ENCODE results near the gene IPO9.
A peak's percentile ranks its signal among the peaks of the same experiment; 100 is the strongest.
"Not testable (repeated sequence)": the region's sequence is repeated elsewhere in the genome, so short reads cannot be mapped to it uniquely, and the experiment has no call there.

IPO9 gene

DNA sequence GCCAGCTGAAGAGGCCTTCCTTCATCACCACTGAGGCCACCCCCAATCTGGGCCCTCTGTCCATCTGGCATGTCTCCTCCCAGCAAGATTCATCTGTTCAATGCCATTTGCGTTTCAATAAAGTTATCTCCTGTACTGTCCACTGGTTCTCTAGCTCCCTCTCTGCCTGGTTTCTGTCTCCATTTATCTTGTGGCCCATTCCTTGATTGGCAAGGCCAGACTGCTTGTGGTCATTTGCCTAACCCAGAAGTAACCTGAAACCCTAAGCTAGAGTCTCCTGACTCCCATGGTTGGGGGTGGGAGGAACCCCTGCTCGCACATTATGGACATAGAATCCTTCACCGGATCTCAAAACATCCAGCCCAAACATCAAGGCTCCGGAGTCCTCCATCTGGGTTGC is 2.1 kb upstream of the IPO9 start:
- Histone ChIP-seq H3K4me3 (ENCODE audit: low read depth in 1 of 5, low read length in 5 of 5) (no peak overlapping the region), H3K27ac (ENCODE audit: low read depth, low read length) (no peak overlapping the region), H3K36me3 (ENCODE audit: control insufficient read depth in 5 of 5, insufficient read depth in 5 of 5, low read length in 5 of 5) (peaks cover 8 to 17% (median 13%) of the 10 kb centered on the region in 5 donors), H3K9ac (ENCODE audit: low read length in 5 of 5) (peak overlapping the region in 1 of 5 donors; percentile 11), H3K4me1 (ENCODE audit: control insufficient read depth in 5 of 5, insufficient read depth in 5 of 5, low read length in 5 of 5) (peaks cover 2 to 36% (median 25%) of the 10 kb centered on the region in 5 donors), H3K27me3 (ENCODE audit: control insufficient read depth in 5 of 5, insufficient read depth in 4 of 5, low read length in 5 of 5) (no peaks in the 10 kb centered on the region), H3K9me3 (ENCODE audit: control insufficient read depth in 5 of 5, low read length in 5 of 5) (no peaks in the 10 kb centered on the region)

DNA sequence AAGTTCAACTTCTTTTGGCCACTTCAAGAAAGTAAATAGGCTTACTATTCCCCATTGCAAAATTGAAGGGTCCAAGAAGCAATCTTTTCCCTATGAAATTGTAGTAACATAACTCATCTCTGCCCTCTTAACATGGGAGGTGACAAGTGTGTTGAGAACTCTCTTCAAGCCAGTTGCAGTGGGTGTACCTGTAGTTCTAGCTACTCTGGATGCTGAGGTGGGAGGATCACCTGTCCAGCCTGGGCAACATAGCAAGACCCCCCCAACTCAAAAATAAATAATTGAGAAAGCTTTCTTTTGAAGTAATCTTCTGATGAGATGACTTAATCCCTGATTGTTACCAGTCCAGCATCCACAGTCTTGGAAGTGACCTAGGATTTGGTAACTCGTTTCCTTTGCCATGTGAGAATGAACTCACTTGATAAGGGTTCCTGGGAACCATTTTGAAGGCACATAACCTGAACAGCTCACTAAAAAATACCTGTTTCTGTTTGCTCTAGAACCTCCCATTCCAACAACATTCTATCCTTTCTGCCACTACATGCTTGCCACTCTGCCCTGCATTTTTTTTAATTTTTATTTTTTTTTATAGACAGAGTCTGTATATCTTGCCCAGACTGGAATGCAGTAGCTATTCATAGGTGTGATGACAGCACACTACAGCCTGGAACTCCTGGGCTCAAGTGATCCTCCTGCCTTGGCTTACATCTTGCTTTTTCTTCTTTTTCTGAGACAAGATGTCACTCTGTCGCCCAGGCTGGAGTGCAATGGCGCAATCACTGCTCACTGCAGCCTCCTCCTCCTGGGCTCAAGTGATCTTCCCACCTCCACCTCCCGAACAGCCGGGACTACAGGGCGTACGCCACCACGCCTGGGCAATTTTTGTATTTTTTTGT is 1.4 kb upstream of the IPO9 start:
- H3K4me1 ChIP-seq (ENCODE audit: control insufficient read depth in 5 of 5, insufficient read depth in 5 of 5, low read length in 5 of 5) = peaks cover 2 to 36% (median 25%) of the 10 kb centered on the region in 5 donors
- no peak overlapping the region for H3K27ac ChIP-seq (ENCODE audit: low read depth, low read length)
- no peaks in the 10 kb centered on the region for H3K9me3 ChIP-seq (ENCODE audit: control insufficient read depth in 5 of 5, low read length in 5 of 5)
- no peak overlapping the region for H3K9ac ChIP-seq (ENCODE audit: low read length in 5 of 5)
- no peaks in the 10 kb centered on the region for H3K27me3 ChIP-seq (ENCODE audit: control insufficient read depth in 5 of 5, insufficient read depth in 4 of 5, low read length in 5 of 5)
- H3K4me3 ChIP-seq (ENCODE audit: low read depth in 1 of 5, low read length in 5 of 5) = no peak overlapping the region
- H3K36me3 ChIP-seq (ENCODE audit: control insufficient read depth in 5 of 5, insufficient read depth in 5 of 5, low read length in 5 of 5) = peaks cover 3 to 10% (median 6%) of the 10 kb centered on the region in 5 donors

DNA sequence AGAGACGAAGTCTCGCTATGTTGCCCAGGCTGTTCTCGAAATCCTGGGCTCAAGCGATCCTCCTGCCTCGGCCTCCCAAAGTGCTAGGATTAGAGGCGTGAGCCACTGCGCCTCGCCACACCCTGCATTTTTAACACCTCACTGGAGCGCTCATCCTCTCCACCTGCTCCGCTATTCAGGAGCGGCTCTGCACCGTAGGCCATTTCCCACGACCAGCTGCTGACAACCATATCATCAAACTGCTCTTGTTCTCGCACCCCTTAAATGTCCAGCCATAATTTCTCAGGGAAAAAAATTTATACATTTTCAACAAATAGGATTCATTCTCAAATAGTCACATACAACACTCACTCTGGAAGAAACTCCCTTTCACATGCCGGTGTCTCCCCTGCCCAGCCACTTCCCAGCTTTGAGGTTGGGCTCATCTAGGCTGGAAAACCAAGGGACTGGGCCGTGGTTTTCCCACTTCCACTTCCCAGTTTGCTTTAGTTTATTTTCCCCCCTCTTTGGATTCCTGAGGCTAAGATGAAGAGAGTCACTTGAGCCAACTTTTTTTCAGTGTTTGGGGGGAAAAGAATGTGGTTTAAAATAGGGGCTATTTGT is 639 bp upstream of the IPO9 start:
- Histone ChIP-seq H3K36me3 (ENCODE audit: control insufficient read depth in 5 of 5, insufficient read depth in 5 of 5, low read length in 5 of 5) (peaks cover 0 to 8% (median 2%) of the 10 kb centered on the region in 5 donors), H3K27me3 (ENCODE audit: control insufficient read depth in 5 of 5, insufficient read depth in 4 of 5, low read length in 5 of 5) (no peaks in the 10 kb centered on the region), H3K4me1 (ENCODE audit: control insufficient read depth in 5 of 5, insufficient read depth in 5 of 5, low read length in 5 of 5) (peaks cover 2 to 36% (median 25%) of the 10 kb centered on the region in 5 donors), H3K4me3 (ENCODE audit: low read depth in 1 of 5, low read length in 5 of 5) (peak overlapping the region in 1 of 5 donors; percentile 100), H3K9ac (ENCODE audit: low read length in 5 of 5) (no peak overlapping the region), H3K27ac (ENCODE audit: low read depth, low read length) (no peak overlapping the region), H3K9me3 (ENCODE audit: control insufficient read depth in 5 of 5, low read length in 5 of 5) (no peaks in the 10 kb centered on the region)

DNA sequence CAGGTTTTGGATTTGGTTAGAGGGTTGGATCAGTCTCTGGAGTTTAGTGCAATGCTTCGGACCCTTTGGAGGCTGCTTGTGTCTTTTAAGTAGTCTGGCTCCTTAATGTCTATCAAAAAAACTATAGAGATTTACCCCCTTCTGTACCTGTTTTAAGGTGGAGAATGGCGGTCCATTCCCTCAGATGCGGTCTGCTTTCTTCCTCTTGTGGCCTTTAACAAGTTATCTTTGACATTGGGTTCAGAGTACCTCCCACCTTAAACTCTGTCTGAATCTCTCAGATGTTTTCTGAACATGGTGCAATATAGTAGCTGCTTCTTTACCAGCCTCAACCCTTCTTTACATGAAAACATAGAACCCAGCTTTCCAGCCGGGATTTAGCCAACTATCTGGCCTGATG is 2.4 kb downstream of the IPO9 start:
- Histone ChIP-seq H3K27ac (ENCODE audit: low read depth, low read length) (no peak overlapping the region), H3K27me3 (ENCODE audit: control insufficient read depth in 5 of 5, insufficient read depth in 4 of 5, low read length in 5 of 5) (no peaks in the 10 kb centered on the region), H3K9ac (ENCODE audit: low read length in 5 of 5) (no peak overlapping the region), H3K36me3 (ENCODE audit: control insufficient read depth in 5 of 5, insufficient read depth in 5 of 5, low read length in 5 of 5) (peaks cover 0 to 5% (median 0%) of the 10 kb centered on the region in 5 donors), H3K4me3 (ENCODE audit: low read depth in 1 of 5, low read length in 5 of 5) (no peak overlapping the region), H3K9me3 (ENCODE audit: control insufficient read depth in 5 of 5, low read length in 5 of 5) (no peaks in the 10 kb centered on the region), H3K4me1 (ENCODE audit: control insufficient read depth in 5 of 5, insufficient read depth in 5 of 5, low read length in 5 of 5) (peaks cover 2 to 36% (median 25%) of the 10 kb centered on the region in 5 donors)

DNA sequence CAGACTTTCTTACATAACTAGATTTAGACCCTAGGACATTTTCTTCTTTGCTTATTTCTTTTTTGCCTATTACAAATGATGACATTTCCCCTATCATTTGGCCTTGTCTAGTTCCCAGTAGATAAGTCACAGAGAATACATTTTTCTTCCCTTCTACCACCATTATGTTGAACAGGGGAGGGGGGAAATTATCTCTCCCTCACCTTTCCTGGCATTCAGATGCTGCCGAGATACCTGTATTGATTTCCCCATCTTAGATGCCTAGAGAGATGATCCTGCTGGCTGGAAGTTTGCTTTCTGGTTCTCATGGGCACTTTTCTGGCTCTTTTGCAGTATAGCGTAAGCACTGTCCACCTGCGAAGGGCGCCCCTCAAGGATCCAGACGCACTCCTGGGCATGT is 5.7 kb downstream of the IPO9 start:
- Histone ChIP-seq H3K4me3 (ENCODE audit: low read depth in 1 of 5, low read length in 5 of 5) (no peak overlapping the region), H3K27ac (ENCODE audit: low read depth, low read length) (no peak overlapping the region), H3K9ac (ENCODE audit: low read length in 5 of 5) (no peak overlapping the region), H3K27me3 (ENCODE audit: control insufficient read depth in 5 of 5, insufficient read depth in 4 of 5, low read length in 5 of 5) (no peaks in the 10 kb centered on the region), H3K36me3 (ENCODE audit: control insufficient read depth in 5 of 5, insufficient read depth in 5 of 5, low read length in 5 of 5) (peaks cover 0 to 8% (median 0%) of the 10 kb centered on the region in 5 donors), H3K9me3 (ENCODE audit: control insufficient read depth in 5 of 5, low read length in 5 of 5) (no peaks in the 10 kb centered on the region), H3K4me1 (ENCODE audit: control insufficient read depth in 5 of 5, insufficient read depth in 5 of 5, low read length in 5 of 5) (peaks cover 0 to 22% (median 18%) of the 10 kb centered on the region in 5 donors)

DNA sequence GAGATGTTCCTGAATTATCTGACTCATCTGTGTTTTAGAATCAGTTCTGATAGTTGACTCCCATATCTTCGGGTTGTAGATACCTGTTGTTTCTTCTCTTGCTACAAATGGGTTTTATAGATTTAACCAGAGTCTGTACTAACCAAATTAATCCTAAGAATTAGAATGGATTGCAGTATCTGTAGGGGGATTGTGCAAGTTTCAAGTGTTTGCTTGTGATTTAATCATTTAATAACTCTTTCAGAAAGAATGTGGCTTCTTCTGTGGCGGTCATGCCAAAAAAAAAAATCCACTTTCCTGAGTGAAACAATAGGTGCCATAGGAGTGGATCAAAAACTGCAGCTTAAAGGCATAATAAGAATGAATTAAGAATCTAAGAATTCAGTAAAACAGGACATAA is 9.4 kb downstream of the IPO9 start:
- Histone ChIP-seq H3K4me1 (ENCODE audit: control insufficient read depth in 5 of 5, insufficient read depth in 5 of 5, low read length in 5 of 5) (peaks cover 0 to 3% (median 0%) of the 10 kb centered on the region in 5 donors), H3K9me3 (ENCODE audit: control insufficient read depth in 5 of 5, low read length in 5 of 5) (no peaks in the 10 kb centered on the region), H3K27ac (ENCODE audit: low read depth, low read length) (no peak overlapping the region), H3K9ac (ENCODE audit: low read length in 5 of 5) (no peak overlapping the region), H3K36me3 (ENCODE audit: control insufficient read depth in 5 of 5, insufficient read depth in 5 of 5, low read length in 5 of 5) (peaks cover 0 to 8% (median 0%) of the 10 kb centered on the region in 5 donors), H3K4me3 (ENCODE audit: low read depth in 1 of 5, low read length in 5 of 5) (no peak overlapping the region), H3K27me3 (ENCODE audit: control insufficient read depth in 5 of 5, insufficient read depth in 4 of 5, low read length in 5 of 5) (no peaks in the 10 kb centered on the region)

DNA sequence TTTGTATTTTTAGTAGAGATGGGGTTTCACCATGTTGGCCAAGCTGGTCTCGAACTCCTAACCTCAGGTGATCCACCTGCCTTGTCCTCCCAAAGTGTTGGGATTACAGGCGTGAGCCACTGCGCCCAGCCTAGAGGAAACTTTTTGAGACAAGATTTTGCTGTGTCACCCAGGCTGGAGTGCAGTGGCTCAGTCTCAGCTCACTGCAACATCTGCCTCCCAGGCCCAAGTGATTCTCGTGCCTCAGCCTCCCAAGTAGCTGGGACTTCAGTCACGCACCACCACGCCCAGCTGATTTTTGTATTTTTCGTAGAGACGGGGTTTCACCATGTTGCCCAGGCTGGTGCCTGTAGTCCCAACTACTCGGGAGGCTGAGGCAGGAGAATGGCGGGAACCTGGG is 10.1 kb downstream of the IPO9 start:
- not testable (repeated sequence) for H3K27ac ChIP-seq (ENCODE audit: low read depth, low read length); H3K4me3 ChIP-seq (ENCODE audit: low read depth in 1 of 5, low read length in 5 of 5); H3K9ac ChIP-seq (ENCODE audit: low read length in 5 of 5); H3K27me3 ChIP-seq (ENCODE audit: control insufficient read depth in 5 of 5, insufficient read depth in 4 of 5, low read length in 5 of 5); H3K4me1 ChIP-seq (ENCODE audit: control insufficient read depth in 5 of 5, insufficient read depth in 5 of 5, low read length in 5 of 5); H3K36me3 ChIP-seq (ENCODE audit: control insufficient read depth in 5 of 5, insufficient read depth in 5 of 5, low read length in 5 of 5); H3K9me3 ChIP-seq (ENCODE audit: control insufficient read depth in 5 of 5, low read length in 5 of 5)

DNA sequence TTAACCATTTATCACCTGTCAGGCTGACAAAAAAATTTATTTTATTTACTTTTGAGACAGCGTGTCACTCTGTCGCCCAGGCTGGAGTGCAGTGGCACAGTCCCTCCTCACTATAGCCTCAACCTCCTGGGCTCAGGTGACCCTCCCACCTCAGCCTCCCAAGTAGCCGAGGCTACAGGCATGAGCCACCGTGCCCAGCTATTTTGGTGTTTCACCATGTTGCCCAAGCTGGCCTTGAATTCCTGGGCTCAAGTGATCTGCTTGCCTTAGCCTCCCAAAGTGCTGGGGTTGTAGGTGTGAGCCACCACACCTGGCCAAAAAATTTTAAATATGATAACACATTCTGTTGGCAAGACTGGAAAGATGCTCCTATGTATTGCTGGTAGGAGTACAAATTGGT is 11.1 kb downstream of the IPO9 start:
- Histone ChIP-seq H3K27me3 (ENCODE audit: control insufficient read depth in 5 of 5, insufficient read depth in 4 of 5, low read length in 5 of 5) (no peaks in the 10 kb centered on the region), H3K36me3 (ENCODE audit: control insufficient read depth in 5 of 5, insufficient read depth in 5 of 5, low read length in 5 of 5) (peaks cover 0 to 8% (median 0%) of the 10 kb centered on the region in 5 donors), H3K9me3 (ENCODE audit: control insufficient read depth in 5 of 5, low read length in 5 of 5) (no peaks in the 10 kb centered on the region), H3K27ac (ENCODE audit: low read depth, low read length) (no peak overlapping the region), H3K9ac (ENCODE audit: low read length in 5 of 5) (no peak overlapping the region), H3K4me1 (ENCODE audit: control insufficient read depth in 5 of 5, insufficient read depth in 5 of 5, low read length in 5 of 5) (peaks cover 0 to 3% (median 0%) of the 10 kb centered on the region in 5 donors), H3K4me3 (ENCODE audit: low read depth in 1 of 5, low read length in 5 of 5) (no peak overlapping the region)

DNA sequence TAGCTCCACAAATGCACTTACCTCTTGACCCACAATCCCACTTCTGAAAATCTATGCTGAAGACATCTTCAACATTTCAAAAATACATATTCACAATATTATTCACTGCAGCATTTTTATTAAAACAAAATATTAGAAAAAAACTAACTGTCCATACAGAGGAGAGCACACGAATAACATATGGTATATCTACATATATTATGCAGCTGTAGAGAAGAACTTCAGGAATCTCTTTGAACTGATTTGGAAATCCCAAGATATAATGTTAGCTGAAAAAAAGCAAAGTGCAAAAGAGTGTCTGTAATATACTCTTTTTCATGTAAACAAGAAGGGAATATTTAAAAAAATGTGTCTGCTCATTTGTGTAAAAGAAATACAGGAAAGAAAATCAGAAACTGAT is 11.5 kb downstream of the IPO9 start:
- no peaks in the 10 kb centered on the region for H3K27me3 ChIP-seq (ENCODE audit: control insufficient read depth in 5 of 5, insufficient read depth in 4 of 5, low read length in 5 of 5)
- H3K4me1 ChIP-seq (ENCODE audit: control insufficient read depth in 5 of 5, insufficient read depth in 5 of 5, low read length in 5 of 5) = peaks cover 0 to 3% (median 0%) of the 10 kb centered on the region in 5 donors
- H3K36me3 ChIP-seq (ENCODE audit: control insufficient read depth in 5 of 5, insufficient read depth in 5 of 5, low read length in 5 of 5) = peaks cover 0 to 8% (median 0%) of the 10 kb centered on the region in 5 donors
- no peak overlapping the region for H3K4me3 ChIP-seq (ENCODE audit: low read depth in 1 of 5, low read length in 5 of 5)
- no peaks in the 10 kb centered on the region for H3K9me3 ChIP-seq (ENCODE audit: control insufficient read depth in 5 of 5, low read length in 5 of 5)
- H3K9ac ChIP-seq (ENCODE audit: low read length in 5 of 5) = no peak overlapping the region
- H3K27ac ChIP-seq (ENCODE audit: low read depth, low read length) = no peak overlapping the region

DNA sequence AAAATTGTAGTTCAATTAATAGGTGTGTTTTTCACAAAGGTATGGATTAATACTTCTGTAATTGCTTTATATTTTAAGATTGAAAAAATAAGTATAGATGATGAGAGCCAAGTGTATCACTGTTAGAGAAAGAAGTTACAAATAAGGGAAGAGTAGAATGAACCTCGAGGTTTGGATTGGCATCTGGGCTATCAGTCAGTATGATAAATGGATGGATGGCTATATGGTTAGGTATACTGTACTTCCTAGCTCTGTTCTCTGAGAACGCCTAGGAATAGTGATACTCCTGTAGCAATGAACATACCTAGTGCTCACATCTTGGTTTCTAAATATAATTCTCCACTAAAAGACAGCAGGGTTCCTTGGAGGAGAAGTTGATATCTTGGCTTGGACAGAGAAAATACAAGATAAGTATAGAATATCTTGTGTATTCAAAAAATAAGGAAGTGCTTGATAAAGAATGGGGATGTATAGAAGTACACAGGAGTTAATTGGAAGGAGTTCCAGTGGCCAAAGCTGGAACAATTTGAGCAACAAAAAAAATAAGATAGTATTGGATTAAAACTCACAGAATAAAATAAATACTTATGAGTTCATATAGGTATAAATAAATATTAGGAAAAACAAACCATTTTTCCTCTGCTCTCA is 12.4 kb downstream of the IPO9 start:
- Histone ChIP-seq H3K36me3 (ENCODE audit: control insufficient read depth in 5 of 5, insufficient read depth in 5 of 5, low read length in 5 of 5) (peaks cover 0 to 4% (median 0%) of the 10 kb centered on the region in 5 donors), H3K9ac (ENCODE audit: low read length in 5 of 5) (no peak overlapping the region), H3K4me3 (ENCODE audit: low read depth in 1 of 5, low read length in 5 of 5) (no peak overlapping the region), H3K27me3 (ENCODE audit: control insufficient read depth in 5 of 5, insufficient read depth in 4 of 5, low read length in 5 of 5) (no peaks in the 10 kb centered on the region), H3K27ac (ENCODE audit: low read depth, low read length) (no peak overlapping the region), H3K4me1 (ENCODE audit: control insufficient read depth in 5 of 5, insufficient read depth in 5 of 5, low read length in 5 of 5) (peaks cover 0 to 3% (median 0%) of the 10 kb centered on the region in 5 donors), H3K9me3 (ENCODE audit: control insufficient read depth in 5 of 5, low read length in 5 of 5) (no peaks in the 10 kb centered on the region)

Measured in subcutaneous abdominal adipose tissue (tissue), 5 donors.